IPS-18c (cell line): ENCODE results near the gene FEN1.

Source experiments
- H3K4me3 ChIP-seq: 2 replicates; pipeline ENCODE4 v1.7.0; 2013; ENCODE audit warnings: low read depth, mild to moderate bottlenecking, low read length, moderate library complexity; ENCODE audit not compliant: insufficient read depth
- H3K9me3 ChIP-seq: one replicate; pipeline ENCODE4 v1.6.1; 2013; ENCODE audit warnings: mild to moderate bottlenecking, low read length, moderate library complexity; ENCODE audit not compliant: control insufficient read depth, insufficient read depth

The FEN1 gene

DNA sequence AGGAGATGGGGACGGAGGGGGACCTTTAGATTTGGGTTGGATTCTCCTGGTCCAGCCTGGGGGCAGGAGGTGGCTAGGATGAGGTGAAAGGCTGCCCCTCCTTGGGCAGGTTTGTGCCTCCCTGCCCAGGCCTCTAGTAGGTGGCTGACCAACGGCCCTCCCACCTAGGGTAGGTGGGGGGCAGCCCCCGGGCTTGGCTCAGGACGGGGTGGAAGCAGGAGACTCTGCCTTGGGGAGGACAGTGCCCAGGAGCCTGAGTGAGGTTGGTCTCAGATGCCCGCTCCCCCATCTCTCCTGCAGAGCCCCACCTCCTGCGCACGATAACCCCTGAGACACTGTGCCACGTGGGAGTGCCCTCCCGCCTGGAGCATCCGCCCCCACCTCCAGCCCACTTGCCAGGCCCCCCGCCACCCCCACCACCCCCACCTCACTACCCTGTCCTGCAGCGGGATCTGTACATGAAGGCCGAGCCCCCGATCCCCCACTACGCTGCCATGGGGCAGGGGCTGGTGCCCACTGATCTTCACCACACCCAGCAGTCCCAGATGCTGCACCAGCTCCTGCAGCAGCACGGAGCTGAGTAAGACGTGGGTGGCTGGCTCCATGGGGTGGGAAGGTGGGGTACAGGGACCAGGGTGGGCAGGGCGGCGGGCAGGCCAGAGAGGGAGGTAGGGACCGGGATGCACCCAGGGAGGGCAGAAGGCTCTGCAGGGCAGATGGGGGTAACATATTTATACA lies 22.6 kb upstream of the FEN1 start:
- Histone ChIP-seq H3K9me3 (no peaks in the 10 kb centered on the region), H3K4me3 (no peak overlapping the region)

DNA sequence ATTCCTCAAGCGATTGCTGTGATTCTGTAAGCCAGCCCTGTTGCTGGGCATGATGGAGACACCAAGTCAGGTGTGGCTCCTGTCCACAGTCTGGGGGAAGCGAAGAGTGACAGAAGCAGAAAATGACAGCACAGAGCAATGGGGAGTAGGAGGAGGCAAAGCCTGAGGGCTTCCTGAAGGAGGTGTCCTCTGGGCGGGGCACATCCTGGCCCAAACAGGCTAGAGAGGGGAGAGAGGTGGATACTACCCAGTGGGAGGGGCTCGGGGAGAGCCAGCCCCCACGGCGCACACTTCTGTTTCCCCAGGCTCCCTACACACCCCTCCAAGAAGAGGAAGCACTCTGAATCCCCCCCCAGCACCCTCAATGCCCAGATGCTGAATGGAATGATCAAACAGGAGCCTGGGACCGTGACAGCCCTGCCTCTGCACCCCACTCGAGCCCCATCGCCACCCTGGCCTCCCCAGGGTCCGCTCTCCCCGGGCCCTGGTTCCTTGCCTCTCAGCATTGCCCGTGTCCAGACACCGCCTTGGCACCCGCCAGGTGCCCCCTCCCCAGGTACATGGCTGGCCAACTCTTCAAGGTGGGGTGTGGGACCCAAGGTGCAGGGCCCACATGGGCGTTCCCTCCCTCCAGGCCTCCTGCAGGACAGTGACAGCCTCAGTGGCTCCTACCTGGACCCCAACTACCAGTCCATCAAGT lies 21.4 kb upstream of the FEN1 start:
- no peaks in the 10 kb centered on the region for H3K9me3 ChIP-seq
- H3K4me3 ChIP-seq = no peak overlapping the region

DNA sequence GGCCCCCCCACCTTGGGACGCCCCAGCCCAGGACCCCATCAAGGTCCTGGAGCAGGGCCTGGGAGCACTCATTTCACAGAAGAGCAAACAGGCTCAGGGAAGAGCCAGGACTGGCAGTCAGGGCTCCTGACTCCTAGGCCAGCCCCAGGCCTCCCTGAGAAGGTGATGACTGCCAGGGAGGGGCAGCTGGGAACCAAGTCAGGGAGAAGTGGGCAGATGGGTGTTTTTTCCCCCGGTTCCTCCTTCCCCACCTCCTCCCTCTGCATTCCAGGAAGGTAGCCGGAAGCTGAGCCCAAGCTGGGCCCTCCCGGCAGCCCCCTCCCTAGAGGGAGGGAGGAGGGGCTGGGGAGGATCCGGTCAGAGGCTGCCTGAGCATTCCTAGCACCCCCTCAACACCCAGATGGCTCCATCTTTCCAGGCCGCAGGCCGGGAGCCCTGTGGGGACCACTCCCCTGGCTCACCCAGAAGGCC lies 20.7 kb upstream of the FEN1 start:
- Histone ChIP-seq H3K9me3 (no peaks in the 10 kb centered on the region), H3K4me3 (no peak overlapping the region)

DNA sequence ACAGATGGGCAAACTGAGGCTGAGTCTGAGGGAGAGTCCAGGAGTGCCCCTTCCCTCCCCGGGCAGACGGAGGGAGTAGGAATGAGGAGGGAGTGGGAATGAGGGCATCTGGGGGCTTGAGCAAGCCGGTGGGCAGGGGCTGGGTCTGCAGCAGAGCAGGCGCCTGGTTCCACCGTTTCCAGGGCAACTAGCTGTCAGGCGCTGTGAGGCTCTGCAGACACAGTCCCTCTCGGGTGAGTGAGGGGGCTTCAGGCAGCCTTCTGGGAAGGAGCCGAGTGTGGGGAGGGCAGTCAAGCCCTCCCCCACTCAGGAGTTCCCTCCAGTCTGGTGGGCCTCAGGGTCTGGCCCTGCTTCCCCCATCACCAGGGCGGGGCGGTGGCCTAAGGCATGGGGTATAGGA lies 19.4 kb upstream of the FEN1 start:
- Histone ChIP-seq H3K4me3 (no peak overlapping the region), H3K9me3 (no peaks in the 10 kb centered on the region)

DNA sequence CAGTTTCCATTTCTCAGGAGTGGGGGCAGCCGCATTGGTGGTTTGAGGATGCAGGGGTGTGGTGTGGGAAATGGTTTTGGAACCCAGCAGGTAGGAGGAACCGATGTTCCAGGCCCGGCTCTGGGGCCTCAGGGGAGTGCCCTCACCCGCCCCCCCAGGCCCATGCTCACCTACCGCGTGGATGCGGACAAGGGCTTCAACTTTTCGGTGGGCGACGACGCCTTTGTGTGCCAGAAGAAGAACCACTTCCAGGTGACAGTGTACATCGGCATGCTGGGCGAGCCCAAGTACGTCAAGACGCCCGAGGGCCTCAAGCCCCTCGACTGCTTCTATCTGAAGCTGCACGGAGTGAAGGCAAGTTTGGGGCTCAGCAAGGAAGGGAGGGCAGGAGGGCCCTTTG lies 18.9 kb upstream of the FEN1 start:
- Histone ChIP-seq H3K9me3 (no peaks in the 10 kb centered on the region), H3K4me3 (no peak overlapping the region)

DNA sequence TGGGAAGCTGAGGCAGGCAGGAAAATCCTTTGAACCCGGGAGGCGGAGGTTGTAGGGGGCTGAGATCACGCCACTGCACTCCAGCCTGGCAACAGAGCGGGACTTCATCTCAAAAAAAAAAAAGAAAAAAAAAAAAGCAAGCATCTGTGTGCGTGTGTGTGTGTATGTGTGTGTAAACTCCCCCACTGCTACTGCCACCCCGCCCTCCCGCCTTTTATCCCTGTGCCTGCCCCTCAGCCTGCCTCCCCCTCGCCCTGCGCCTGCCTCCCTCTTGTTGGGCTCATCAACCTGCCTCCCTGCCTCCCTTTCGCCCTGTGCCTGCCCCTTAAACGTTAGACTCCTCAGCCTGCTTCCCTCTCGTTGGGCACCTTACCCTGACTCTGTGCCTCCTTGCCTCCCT lies 18.3 kb upstream of the FEN1 start:
- H3K9me3 ChIP-seq = no peaks in the 10 kb centered on the region
- no peak overlapping the region for H3K4me3 ChIP-seq

DNA sequence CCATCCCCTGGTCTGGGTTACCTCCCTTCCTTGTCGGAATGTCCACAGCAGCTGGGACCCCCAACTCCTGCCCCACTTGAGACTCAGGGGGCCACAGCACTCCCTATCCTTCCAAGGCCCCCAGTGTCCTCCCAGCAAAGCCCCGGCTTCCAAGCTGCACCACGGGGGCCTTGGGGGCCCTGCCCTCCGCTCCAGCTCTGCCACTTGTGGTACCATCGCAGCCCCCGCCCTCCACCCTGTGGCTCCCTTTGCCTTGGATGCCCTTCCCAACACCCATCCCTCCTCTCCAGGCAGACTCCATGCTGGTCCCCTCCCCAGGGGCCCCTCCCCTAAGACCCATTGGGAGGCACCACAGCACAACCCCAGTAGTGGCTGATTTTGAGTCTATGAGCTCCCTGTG lies 17.6 kb upstream of the FEN1 start:
- H3K4me3 ChIP-seq = no peak overlapping the region
- H3K9me3 ChIP-seq = no peaks in the 10 kb centered on the region

DNA sequence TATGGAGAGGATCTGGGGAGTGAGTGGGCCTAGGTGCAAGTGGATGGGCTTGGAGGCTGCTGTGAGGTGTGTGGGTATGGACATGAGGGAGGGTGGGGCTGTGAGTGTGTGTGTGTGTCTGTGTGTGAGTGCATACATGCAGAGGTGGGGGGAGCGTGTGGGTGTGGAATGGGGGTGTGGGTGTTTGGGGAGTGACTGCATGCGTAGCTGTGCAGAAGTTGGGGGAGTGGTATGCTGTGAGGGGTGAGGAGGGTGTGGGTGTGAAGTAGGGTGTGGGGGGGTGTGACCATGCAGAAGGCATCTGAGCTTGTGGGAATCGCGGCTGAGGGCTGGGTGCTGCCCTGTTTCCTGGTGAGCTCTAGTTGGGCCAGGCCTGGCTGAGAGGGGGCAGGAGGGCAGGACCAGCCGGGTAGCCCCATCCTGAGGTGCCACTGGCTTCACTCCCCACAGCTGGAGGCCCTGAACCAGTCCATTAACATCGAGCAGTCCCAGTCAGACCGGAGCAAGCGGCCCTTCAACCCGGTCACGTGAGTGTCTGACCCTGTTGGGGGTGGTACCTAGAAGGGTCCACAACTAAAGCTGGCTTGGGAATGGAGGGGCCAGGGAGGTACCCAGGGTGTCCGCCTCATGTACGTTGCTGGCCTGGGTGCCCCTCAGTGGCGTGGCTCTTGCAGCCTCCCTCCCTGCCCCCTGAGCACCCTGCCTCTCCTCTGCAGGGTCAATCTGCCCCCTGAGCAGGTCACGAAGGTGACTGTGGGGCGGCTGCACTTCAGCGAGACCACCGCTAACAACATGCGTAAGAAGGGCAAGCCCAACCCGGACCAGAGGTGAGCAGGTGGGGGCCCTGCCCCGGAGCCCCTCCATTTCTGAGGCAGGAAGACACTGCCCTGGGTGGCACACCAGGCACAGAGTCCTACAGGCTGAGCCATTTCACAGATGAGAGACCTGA lies 16.8 kb upstream of the FEN1 start:
- Histone ChIP-seq H3K9me3 (no peaks in the 10 kb centered on the region), H3K4me3 (no peak overlapping the region; the same call in 1 of the 2 replicates)

DNA sequence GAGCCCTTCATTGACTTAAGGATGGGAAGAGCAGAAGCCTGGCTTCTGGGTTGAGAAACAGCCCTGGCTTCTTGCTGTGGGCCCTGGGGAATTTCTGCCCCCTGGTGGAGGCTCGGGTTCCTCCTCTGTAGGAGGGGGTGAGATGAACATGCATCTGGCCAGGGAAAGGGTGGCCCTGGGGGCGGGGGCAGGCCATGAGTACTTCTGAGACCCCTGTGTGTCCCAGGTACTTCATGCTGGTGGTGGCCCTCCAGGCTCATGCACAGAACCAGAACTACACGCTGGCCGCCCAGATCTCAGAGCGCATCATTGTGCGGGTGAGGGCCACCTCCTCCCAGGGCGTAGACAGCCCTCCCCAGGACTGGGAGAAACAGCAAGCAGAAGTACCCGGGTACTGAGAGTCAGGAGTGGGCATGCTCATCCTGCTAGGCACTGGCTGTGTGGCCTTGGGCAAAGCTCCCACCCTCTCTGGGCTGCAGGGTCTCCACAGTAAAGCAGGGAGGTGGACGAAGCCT lies 16.1 kb upstream of the FEN1 start:
- no peaks in the 10 kb centered on the region for H3K9me3 ChIP-seq
- no peak overlapping the region for H3K4me3 ChIP-seq

DNA sequence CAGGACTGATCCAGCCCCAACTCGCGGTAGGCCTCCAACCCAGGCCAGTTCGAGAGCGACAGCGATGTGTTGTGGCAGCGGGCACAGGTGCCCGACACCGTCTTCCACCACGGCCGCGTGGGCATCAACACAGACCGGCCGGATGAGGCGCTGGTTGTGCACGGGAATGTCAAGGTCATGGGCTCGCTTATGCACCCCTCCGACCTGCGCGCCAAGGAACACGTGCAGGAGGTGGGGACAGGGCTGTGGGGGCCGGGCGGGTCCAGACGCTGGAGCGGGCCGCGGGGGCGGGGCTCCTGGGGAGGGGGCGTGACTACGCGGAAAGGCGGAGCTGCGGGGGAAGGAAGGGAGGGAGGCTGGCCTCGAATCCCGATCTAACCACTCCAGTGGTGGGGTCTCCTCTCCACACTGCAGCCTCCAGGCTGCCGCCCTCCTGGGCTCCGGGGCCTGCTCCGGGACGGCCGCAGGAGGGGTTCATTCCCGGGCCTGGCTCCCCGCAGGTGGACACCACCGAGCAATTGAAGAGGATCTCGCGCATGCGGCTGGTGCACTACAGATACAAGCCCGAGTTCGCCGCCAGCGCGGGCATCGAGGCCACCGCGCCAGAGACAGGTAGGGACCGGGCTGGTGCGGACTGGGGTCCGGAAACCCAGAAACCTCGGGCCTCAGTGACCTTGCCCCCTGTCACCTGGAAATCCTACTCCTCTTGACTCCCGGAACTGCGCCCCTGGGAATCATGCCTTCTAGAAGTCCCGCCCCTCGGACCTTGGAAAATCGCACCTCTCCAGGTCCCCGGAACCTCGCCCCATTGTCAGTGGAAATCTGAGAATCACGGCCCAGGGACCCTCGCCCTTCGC lies 15.2 kb upstream of the FEN1 start:
- no peaks in the 10 kb centered on the region for H3K9me3 ChIP-seq
- H3K4me3 ChIP-seq = no peak overlapping the region

DNA sequence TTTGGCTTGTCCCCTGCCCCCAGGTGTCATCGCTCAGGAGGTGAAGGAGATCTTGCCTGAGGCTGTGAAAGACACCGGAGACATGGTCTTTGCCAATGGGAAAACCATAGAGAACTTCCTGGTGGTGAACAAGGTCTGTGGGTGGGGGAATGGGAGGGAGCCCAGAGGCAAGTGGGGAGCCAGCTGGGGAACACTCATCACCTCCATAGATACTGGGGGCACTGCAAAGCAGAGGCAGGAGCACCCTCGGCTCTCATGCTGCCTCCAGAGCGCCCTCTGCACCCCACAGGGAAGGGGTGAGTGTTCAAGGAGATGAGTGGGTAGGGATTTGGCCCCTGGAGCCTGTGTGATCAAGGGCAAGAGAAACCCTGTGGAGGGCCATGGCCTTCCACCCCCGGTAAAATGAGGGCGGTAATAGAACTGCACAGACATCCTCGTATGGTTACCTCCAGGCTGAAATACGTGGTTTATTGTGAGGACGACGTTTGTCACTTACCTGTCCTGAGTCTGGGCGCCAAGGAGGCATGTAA lies 14.3 kb upstream of the FEN1 start:
- H3K9me3 ChIP-seq = no peaks in the 10 kb centered on the region

DNA sequence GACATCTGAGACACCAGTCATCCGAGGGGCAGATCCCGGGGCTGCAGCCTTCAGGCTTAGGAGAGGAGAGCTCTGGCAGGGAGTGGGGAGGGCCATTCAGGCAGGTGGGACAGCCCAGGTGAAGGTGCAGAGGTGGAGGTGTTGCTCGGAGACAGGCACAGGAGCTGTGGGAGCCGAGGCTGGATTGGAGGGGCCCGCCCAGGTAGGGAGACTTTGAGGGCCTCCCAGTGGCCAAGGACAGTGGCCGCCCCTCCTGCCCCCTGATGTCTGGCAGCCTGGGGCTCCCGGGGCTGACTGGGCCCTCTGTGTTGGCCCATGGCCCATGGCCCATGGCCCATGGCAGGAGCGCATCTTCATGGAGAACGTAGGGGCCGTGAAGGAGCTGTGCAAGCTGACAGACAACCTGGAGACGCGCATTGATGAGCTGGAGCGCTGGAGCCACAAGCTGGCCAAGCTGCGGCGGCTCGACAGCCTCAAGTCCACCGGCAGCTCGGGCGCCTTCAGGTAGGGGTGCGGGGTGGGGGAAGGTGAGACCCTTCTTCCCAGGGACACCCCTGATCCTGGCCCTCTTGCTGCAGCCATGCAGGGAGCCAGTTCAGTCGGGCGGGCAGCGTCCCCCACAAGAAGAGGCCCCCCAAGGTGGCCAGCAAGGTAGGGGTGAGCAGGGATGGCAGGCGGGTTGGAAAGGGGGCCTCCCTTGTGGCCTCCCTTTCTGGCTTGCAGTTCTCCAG lies 13.6 kb upstream of the FEN1 start:
- Histone ChIP-seq H3K9me3 (no peaks in the 10 kb centered on the region), H3K4me3 (no peak overlapping the region)

More for the DNA sequence above, 14.3 kb upstream of the FEN1 start:
- no peak overlapping the region for H3K4me3 ChIP-seq

DNA sequence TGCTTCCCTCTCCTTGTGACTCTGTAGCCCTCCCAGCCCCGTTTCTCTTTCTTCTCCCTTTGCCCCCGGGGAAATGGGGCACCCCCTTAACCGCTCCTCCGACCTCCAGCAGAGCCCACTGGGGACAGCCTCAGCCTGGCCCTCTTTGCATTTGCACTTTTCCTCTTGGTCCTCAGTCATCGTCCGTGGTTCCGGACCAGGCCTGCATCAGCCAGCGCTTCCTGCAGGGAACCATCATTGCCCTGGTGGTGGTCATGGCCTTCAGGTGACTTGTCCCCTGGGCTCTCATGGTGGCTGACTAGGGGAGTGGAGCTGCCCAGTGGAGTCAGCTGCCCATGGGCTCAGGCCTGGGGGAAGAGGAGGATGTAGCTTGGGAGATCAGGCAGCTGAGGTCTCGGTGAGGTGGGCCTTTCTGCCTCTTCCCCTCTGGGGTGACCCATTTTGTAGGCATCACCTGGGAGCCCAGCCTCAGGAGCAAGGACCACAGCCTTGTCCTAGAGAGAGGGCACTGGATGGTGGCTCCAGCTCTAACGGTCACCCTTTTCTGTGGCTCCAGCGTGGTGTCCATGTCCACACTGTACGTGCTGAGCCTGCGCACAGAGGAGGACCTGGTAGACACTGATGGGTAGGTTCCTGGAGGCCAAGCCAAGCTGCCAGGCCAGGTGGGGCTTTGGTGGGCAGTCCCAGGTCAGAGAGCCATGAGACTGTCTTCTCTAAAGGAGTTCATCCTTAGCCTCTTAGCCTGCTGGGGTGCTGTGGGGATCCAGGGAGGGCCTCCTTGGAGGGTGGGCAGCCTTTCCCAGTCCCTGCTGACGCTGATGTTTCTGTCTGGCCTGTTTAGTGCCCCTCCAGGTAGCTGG lies 12.8 kb upstream of the FEN1 start:
- Histone ChIP-seq H3K4me3 (no peak overlapping the region; the same call in 1 of the 2 replicates), H3K9me3 (no peaks in the 10 kb centered on the region)

DNA sequence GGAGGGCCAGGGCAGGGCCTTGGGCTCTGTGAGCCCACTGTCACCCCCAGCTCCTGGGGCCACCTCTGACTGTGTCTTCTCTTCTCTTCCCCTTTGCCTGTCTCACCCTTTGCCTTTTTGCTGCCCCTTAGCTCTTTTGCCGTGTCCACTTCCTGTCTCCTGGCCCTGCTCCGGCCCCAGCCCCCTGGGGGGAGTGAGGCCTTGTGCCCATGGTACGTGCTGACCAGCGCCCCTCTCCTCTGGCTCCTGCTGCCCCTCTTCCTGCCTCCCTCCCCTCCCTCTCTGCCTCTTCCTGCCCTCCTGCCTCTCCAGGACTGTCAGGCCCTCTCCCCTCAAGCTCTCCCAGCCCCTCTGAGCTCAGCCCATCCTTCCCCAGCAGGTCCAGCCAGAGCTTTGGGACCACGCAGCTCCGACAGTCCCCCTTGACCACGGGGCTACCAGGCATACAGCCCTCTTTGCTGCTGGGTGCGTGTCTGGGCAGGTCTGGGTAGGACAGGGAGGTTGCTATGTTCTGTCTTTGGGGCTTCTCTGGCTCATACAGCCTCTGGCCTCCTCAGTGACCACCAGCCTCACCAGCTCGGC lies 12.0 kb upstream of the FEN1 start:
- Histone ChIP-seq H3K9me3 (no peaks in the 10 kb centered on the region), H3K4me3 (no peak overlapping the region)

DNA sequence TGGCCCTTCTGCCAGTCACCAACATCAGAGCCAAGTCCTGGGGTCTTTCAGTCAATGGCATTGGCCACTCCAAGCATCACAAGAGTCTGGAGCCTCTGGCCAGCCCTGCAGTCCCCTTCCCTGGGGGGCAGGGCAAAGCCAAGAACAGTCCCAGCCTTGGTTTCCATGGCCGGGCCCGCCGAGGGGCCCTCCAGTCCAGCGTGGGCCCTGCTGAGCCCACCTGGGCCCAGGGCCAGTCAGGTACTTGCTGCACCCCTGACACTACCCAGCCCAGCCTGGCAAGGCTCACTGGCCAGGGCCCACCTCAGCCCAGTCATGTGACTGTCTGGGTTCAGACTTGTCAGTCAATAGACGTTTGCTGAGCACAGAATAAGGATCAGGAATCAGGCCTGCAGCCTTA lies 11.1 kb upstream of the FEN1 start:
- Histone ChIP-seq H3K9me3 (no peaks in the 10 kb centered on the region), H3K4me3 (no peak overlapping the region)
